GM19240 (cell line): ENCODE data around the gene PSMD3.

ENCODE experiments used
- DNase-seq: peaks from one replicate; pipeline ENCODE4 v3.0.0; 2011; ENCODE audit warnings: low spot score; ENCODE audit not compliant: insufficient read length

PSMD3 gene

GRCh38 chr17:39960524-39961041 is 20.0 kb upstream of the PSMD3 start:
- DNase-seq = no peak

- DNase-seq = no peak
Measured at GRCh38 chr17:39962642-39963220, 17.9 kb upstream of the PSMD3 start, which contains the start of gene GSDMA. GSDMA (plus strand) TSS chr17:39963004; CDS start chr17:39965688, 2,684 bp downstream.

GRCh38 chr17:39963829-39964228 is 16.8 kb upstream of the PSMD3 start:
- no peak for DNase-seq

- DNase-seq = no peak
Measured at GRCh38 chr17:39965017-39965699, 15.4 kb upstream of the PSMD3 start.

- DNase-seq = no peak
Measured at GRCh38 chr17:39966771-39967170, 13.8 kb upstream of the PSMD3 start.

- DNase-seq = no peak
Measured at GRCh38 chr17:39968761-39969160, 11.8 kb upstream of the PSMD3 start.

GRCh38 chr17:39969375-39969774 is 11.2 kb upstream of the PSMD3 start:
- no peak for DNase-seq

- DNase-seq = no peak
Measured at GRCh38 chr17:39970157-39970692, 10.4 kb upstream of the PSMD3 start.

GRCh38 chr17:39971076-39971603 is 9.5 kb upstream of the PSMD3 start:
- no peak for DNase-seq

- DNase-seq = no peak
Measured at GRCh38 chr17:39972271-39972670, 8.3 kb upstream of the PSMD3 start.

- DNase-seq = no peak
Measured at GRCh38 chr17:39973496-39973895, 7.1 kb upstream of the PSMD3 start.

GRCh38 chr17:39974433-39974832 is 6.2 kb upstream of the PSMD3 start:
- DNase-seq = no peak

- DNase-seq = no peak
Measured at GRCh38 chr17:39975801-39976200, 4.8 kb upstream of the PSMD3 start.

GRCh38 chr17:39979016-39979670 is 1.5 kb upstream of the PSMD3 start:
- DNase-seq = no peak

- DNase-seq = no peak
Measured at GRCh38 chr17:39979893-39980350, 685 bp upstream of the PSMD3 start.

GRCh38 chr17:39981207-39981741 is 667 bp downstream of the PSMD3 start:
- DNase-seq = no peak

GRCh38 chr17:39981766-39982375 is 1.3 kb downstream of the PSMD3 start:
- no peak for DNase-seq

GRCh38 chr17:39988206-39988810 is 7.7 kb downstream of the PSMD3 start:
- DNase-seq = no peak

GRCh38 chr17:39994448-39994847 is 13.8 kb downstream of the PSMD3 start:
- DNase-seq = no peak

GRCh38 chr17:39995438-39995837 is 14.8 kb downstream of the PSMD3 start:
- DNase-seq = no peak

- no peak for DNase-seq
Measured at GRCh38 chr17:39996162-39996561, 15.6 kb downstream of the PSMD3 start.
